Ishikawa (cell line): Measurements from ENCODE around the gene RAB5B.

ENCODE experiments used
- CEBPB ChIP-seq: IDR thresholded peaks from 2 replicates; pipeline ENCODE4 v1.6.1; 2012
- CREB1 ChIP-seq: IDR thresholded peaks from 2 replicates; pipeline ENCODE4 v1.6.1; 2012; ENCODE audit warnings: low read depth
- EGR1 ChIP-seq: IDR thresholded peaks from 2 replicates; pipeline ENCODE4 v1.6.1; 2012
- EP300 ChIP-seq: IDR thresholded peaks from 2 replicates; pipeline ENCODE4 v1.6.1; 2012; ENCODE audit warnings: borderline replicate concordance
- FOXM1 ChIP-seq: IDR thresholded peaks from 2 replicates; pipeline ENCODE4 v1.6.1; 2012; ENCODE audit warnings: low read depth, borderline replicate concordance
- MAX ChIP-seq: IDR thresholded peaks from 2 replicates; pipeline ENCODE4 v1.6.1; 2012
- NFIC ChIP-seq: IDR thresholded peaks from 2 replicates; pipeline ENCODE4 v1.6.1; 2012
- RAD21 ChIP-seq: IDR thresholded peaks from 2 replicates; pipeline ENCODE4 v1.6.1; 2012; ENCODE audit warnings: low read depth
- REST ChIP-seq: IDR thresholded peaks from 2 replicates; pipeline ENCODE4 v1.6.1; 2012; ENCODE audit warnings: low read depth, mild to moderate bottlenecking
- TAF1 ChIP-seq: IDR thresholded peaks from 2 replicates; pipeline ENCODE4 v1.6.1; 2012; ENCODE audit warnings: low read depth, mild to moderate bottlenecking
- TCF12 ChIP-seq: IDR thresholded peaks from 2 replicates; pipeline ENCODE4 v1.6.1; 2012; ENCODE audit warnings: low read depth
- TEAD4 ChIP-seq: IDR thresholded peaks from 2 replicates; pipeline ENCODE4 v1.6.1; 2012
- USF1 ChIP-seq: IDR thresholded peaks from 2 replicates; pipeline ENCODE4 v1.6.1; 2012
- YY1 ChIP-seq: IDR thresholded peaks from 2 replicates; pipeline ENCODE4 v1.6.1; 2012; ENCODE audit warnings: low read depth
- ZBTB7A ChIP-seq: IDR thresholded peaks from 2 replicates; pipeline ENCODE4 v1.6.1; 2012; ENCODE audit warnings: low read depth

Gene RAB5B

GRCh38 chr12:56029666-56030293 lies 55.9 kb downstream of the RAB5B start:
- TF ChIP-seq RAD21 (peak; percentile 68), TEAD4 (no peak), MAX (no peak), CEBPB (no peak)

- no peak for TF ChIP-seq TCF12
- no peak for TF ChIP-seq TAF1
- no peak for TF ChIP-seq RAD21
- no peak for TF ChIP-seq FOXM1
- TF ChIP-seq EGR1, result no peak
- no peak for TF ChIP-seq REST
- no peak for TF ChIP-seq ZBTB7A
- TF ChIP-seq TEAD4, result no peak
- TF ChIP-seq CREB1, result no peak
- TF ChIP-seq CEBPB, result no peak
Measured at GRCh38 chr12:56031987-56032386, 58.1 kb downstream of the RAB5B start.

GRCh38 chr12:56034586-56035332 lies 60.9 kb downstream of the RAB5B start:
- TF ChIP-seq USF1 (no peak), MAX (no peak), CREB1 (no peak), YY1 (no peak), EP300 (no peak), TCF12 (no peak), FOXM1 (no peak), RAD21 (no peak), TEAD4 (no peak), EGR1 (no peak), REST (no peak), TAF1 (no peak), NFIC (no peak), CEBPB (no peak), ZBTB7A (no peak)

- TF ChIP-seq TCF12, result no peak
- no peak for TF ChIP-seq REST
- TF ChIP-seq RAD21, result no peak
Measured at GRCh38 chr12:56037161-56037560, 63.3 kb downstream of the RAB5B start.

DNA sequence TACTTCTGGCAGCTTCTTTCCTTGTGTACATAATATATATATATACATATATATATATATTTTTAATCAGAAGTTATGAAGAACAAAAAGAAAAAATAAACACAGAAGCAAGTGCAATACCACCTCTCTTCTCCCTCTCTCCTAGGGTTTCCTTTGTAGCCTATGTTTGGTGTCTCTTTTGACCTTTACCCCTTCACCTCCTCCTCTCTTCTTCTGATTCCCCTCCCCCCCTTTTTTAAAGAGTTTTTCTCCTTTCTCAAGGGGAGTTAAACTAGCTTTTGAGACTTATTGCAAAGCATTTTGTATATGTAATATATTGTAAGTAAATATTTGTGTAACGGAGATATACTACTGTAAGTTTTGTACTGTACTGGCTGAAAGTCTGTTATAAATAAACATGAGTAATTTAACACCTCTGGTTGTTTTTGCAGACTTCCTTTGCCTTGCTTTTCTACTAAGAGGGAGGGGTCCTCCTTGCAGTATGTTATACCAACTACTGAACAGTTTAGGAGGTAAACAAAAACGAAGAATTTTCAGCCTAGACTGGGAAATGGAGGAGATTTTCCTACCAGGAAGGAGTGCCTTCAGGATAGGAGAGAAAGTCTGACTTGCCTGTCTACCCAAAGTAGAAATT lies 64.3 kb downstream of the RAB5B start:
- TF ChIP-seq NFIC, result no peak
- no peak for TF ChIP-seq EP300
- no peak for TF ChIP-seq MAX
- TF ChIP-seq REST, result no peak
- no peak for TF ChIP-seq ZBTB7A
- TF ChIP-seq FOXM1, result no peak
- TF ChIP-seq EGR1, result no peak
- TF ChIP-seq USF1, result no peak
- no peak for TF ChIP-seq RAD21
- no peak for TF ChIP-seq CREB1
- TF ChIP-seq TCF12, result no peak
- no peak for TF ChIP-seq TEAD4
- TF ChIP-seq YY1, result no peak
- TF ChIP-seq TAF1, result no peak
- TF ChIP-seq CEBPB, result no peak
